SK-N-SH (cell line): ENCODE measurements around the gene NACA2. TPM values are rescaled to one million over a fixed set of nuclear protein-coding genes. Genes with fewer than 3 reads are reported as not detected.

ENCODE experiments used
- CTCF ChIA-PET: fragments of 300-600, 350-600 bp; formaldehyde crosslinking; extraction: SDS; loops from one replicate; lab custom pipeline; 2021; lab: Yijun Ruan, JAX
- POLR2A ChIA-PET: fragments of 350-600 bp; sonication (Branson Sonifier 250); formaldehyde crosslinking; extraction: SDS; loops from one replicate; lab custom pipeline; 2020; ENCODE audit warnings: antibody characterized with exemption, inconsistent platforms; lab: Yijun Ruan, JAX
- DNase-seq: peaks from one replicate; pipeline ENCODE4 v3.0.0; 2012
- H2AFZ ChIP-seq: fragments of 200-600 bp; sonication (generic); 2 replicates; pipeline ENCODE4 v1.8.1; 2016; ENCODE audit warnings: antibody characterized with exemption, mild to moderate bottlenecking, low read depth
- H3F3A ChIP-seq: fragments of 200-600 bp; sonication (generic); replicated peaks from 2 replicates; pipeline ENCODE3; 2016; ENCODE audit warnings: antibody characterized with exemption, mild to moderate bottlenecking; ENCODE audit not compliant: insufficient read depth
- H3K27ac ChIP-seq, 2 experiments: fragments of 200-500 bp in 1 of 2; fragments of 200-600 bp in 1 of 2; sonication (Bioruptor generic) in 1 of 2; sonication (generic), shearing (Covaris generic) in 1 of 2; 2 replicates each; pipeline versions ENCODE4 v1.5.1 to v1.6.1; 2014 to 2016; ENCODE audit warnings: low read depth in 2 of 2, inconsistent platforms in 1 of 2, low read length in 1 of 2, mild to moderate bottlenecking in 1 of 2, mixed read lengths in 1 of 2
- H3K27me3 ChIP-seq: fragments of 200-600 bp; sonication (generic), shearing (Covaris generic); 2 replicates; pipeline ENCODE4 v1.6.1; 2016; ENCODE audit warnings: mixed run types; ENCODE audit not compliant: insufficient read depth
- H3K36me3 ChIP-seq, 2 experiments: fragments of 200-500 bp in 1 of 2; fragments of 200-600 bp in 1 of 2; sonication (Bioruptor generic) in 1 of 2; sonication (generic) in 1 of 2; replicated peaks in 1 of 2; 2 replicates each; pipeline versions ENCODE3 to v1.5.1; 2014 to 2016; ENCODE audit warnings: low read length in 1 of 2, mild to moderate bottlenecking in 1 of 2; ENCODE audit not compliant: insufficient read depth in 2 of 2, control insufficient read depth in 1 of 2
- H3K4me1 ChIP-seq, 2 experiments: fragments of 200-500 bp in 1 of 2; fragments of 200-600 bp in 1 of 2; sonication (Bioruptor generic) in 1 of 2; sonication (generic), shearing (Covaris generic) in 1 of 2; 2 replicates each; pipeline versions ENCODE4 v1.5.1 to v1.6.1; 2014 to 2016; ENCODE audit warnings: low read depth in 1 of 2, low read length in 1 of 2, mixed run types in 1 of 2; ENCODE audit not compliant: insufficient read depth in 2 of 2, control insufficient read depth in 1 of 2
- H3K4me2 ChIP-seq: fragments of 200-600 bp; sonication (generic), shearing (Covaris generic); 2 replicates; pipeline ENCODE4 v1.6.1; 2017; ENCODE audit warnings: mixed run types
- H3K4me3 ChIP-seq, 2 experiments: fragments of 200-500 bp in 1 of 2; fragments of 200-600 bp in 1 of 2; sonication (Bioruptor generic) in 1 of 2; sonication (generic), shearing (Covaris generic) in 1 of 2; 2 replicates each; pipeline versions ENCODE4 v1.5.1 to v1.8.1; 2014 to 2016; ENCODE audit warnings: low read depth in 2 of 2, inconsistent platforms in 1 of 2, low read length in 1 of 2, mild to moderate bottlenecking in 1 of 2, mixed read lengths in 1 of 2, moderate library complexity in 1 of 2
- H3K79me2 ChIP-seq: fragments of 200-600 bp; sonication (generic); 2 replicates; pipeline ENCODE4 v1.8.1; 2017; ENCODE audit warnings: mild to moderate bottlenecking; ENCODE audit not compliant: insufficient read depth
- H3K9ac ChIP-seq: fragments of 200-600 bp; sonication (generic); 2 replicates; pipeline ENCODE4 v1.6.1; 2017; ENCODE audit warnings: mixed run types
- H3K9me2 ChIP-seq: fragments of 200-600 bp; sonication (generic); 2 replicates; pipeline ENCODE4 v1.6.1; 2017; ENCODE audit warnings: mixed run types
- H3K9me3 ChIP-seq: fragments of 200-600 bp; sonication (generic); 2 replicates; pipeline ENCODE4 v1.6.1; 2017; ENCODE audit warnings: mixed run types, mild to moderate bottlenecking, moderate library complexity
- H4K20me1 ChIP-seq: fragments of 200-600 bp; sonication (generic); 2 replicates; pipeline ENCODE4 v1.6.1; 2017; ENCODE audit warnings: mild to moderate bottlenecking, mixed run types; ENCODE audit not compliant: insufficient read depth
- CHD2 ChIP-seq: fragments of 150-350 bp; IDR thresholded peaks from 2 replicates; pipeline ENCODE4 v1.6.1; 2018; ENCODE audit warnings: low read length; ENCODE audit not compliant: partially characterized antibody
- EP300 ChIP-seq, 2 experiments: IDR thresholded peaks; 2 replicates each; pipeline versions ENCODE4 v1.4.0 to v1.6.1; 2012; ENCODE audit warnings: borderline replicate concordance in 1 of 2, low read depth in 1 of 2, low read length in 1 of 2
- FOSL2 ChIP-seq: IDR thresholded peaks from 2 replicates; pipeline ENCODE4 v1.4.0; 2012; ENCODE audit warnings: low read depth, mild to moderate bottlenecking, moderate library complexity, borderline replicate concordance
- GATA2 ChIP-seq: sonication (generic); formaldehyde crosslinking; IDR thresholded peaks from 2 replicates; pipeline ENCODE4 v1.5.0; 2020; ENCODE audit warnings: mild to moderate bottlenecking, missing genetic modification reagents
- MXI1 ChIP-seq: IDR thresholded peaks from 2 replicates; pipeline ENCODE4 v1.6.1; 2012; ENCODE audit warnings: mild to moderate bottlenecking, low read depth, low read length, improper control_type of control experiment
- NFIC ChIP-seq: IDR thresholded peaks from 2 replicates; pipeline ENCODE4 v1.4.0; 2012; ENCODE audit warnings: borderline replicate concordance
- POLR2AphosphoS5 ChIP-seq: IDR thresholded peaks from 2 replicates; pipeline ENCODE4 v1.6.1; 2012; ENCODE audit warnings: low read depth, low read length
- RCOR1 ChIP-seq: fragments of 150-350 bp; IDR thresholded peaks from 2 replicates; pipeline ENCODE4 v1.6.1; 2017; ENCODE audit warnings: antibody characterized with exemption, low read length
- RXRA ChIP-seq: IDR thresholded peaks from 2 replicates; pipeline ENCODE4 v1.4.0; 2012; ENCODE audit warnings: low read depth, mild to moderate bottlenecking, borderline replicate concordance
- SMC3 ChIP-seq: IDR thresholded peaks from 2 replicates; pipeline ENCODE4 v1.6.1; 2012; ENCODE audit warnings: low read depth, low read length, improper control_type of control experiment
- TAF1 ChIP-seq: IDR thresholded peaks from 2 replicates; pipeline ENCODE4 v1.6.1; 2012; ENCODE audit warnings: low read depth, mild to moderate bottlenecking, low read length, moderate library complexity, borderline replicate concordance
- TEAD4 ChIP-seq: IDR thresholded peaks from 2 replicates; pipeline ENCODE4 v1.4.0; 2012; ENCODE audit warnings: mild to moderate bottlenecking, borderline replicate concordance; ENCODE audit not compliant: insufficient read depth
- YY1 ChIP-seq: IDR thresholded peaks from 2 replicates; pipeline ENCODE4 v1.4.0; 2012; ENCODE audit warnings: low read depth, mild to moderate bottlenecking
- WGBS: methylation state at CpG from one replicate; pipeline ENCODE4 v1.1.6; 2017; ENCODE audit warnings: low lambda C conversion rate; 5-methylcytosine and 5-hydroxymethylcytosine counted together
- polyA plus RNA-seq, 3 experiments: library from polyadenylated mRNA; depleted of rRNA; stranded (reverse); fragments of >200 nt; gene quantifications; 2 replicates each; pipeline ENCODE4 v1.2.3, GENCODE V29; 2012
- TF ChIP-seq, protein P1 (sequence below): IDR thresholded peaks from 2 replicates; pipeline ENCODE4; 2012
- TF ChIP-seq, protein P2 (sequence below): fragments of 150-350 bp; IDR thresholded peaks from 2 replicates; pipeline ENCODE4 v1.6.1; 2017; ENCODE audit warnings: antibody characterized with exemption, low read length, low read depth, borderline replicate concordance

The NACA2 gene
- polyA plus RNA-seq, 1 of the 3 experiments (the other 2 are of a cell fraction) = not detected

- Histone ChIP-seq H3K27ac (no peak overlapping the region), H3K4me1 (no peaks in the 10 kb centered on the region; a peak in 3 of 4 replicates), H3K9me2 (no peaks in the 10 kb centered on the region), H3K4me2 (no peak overlapping the region)
- no peak for TF ChIP-seq NFIC
- TF ChIP-seq, protein P1, sequence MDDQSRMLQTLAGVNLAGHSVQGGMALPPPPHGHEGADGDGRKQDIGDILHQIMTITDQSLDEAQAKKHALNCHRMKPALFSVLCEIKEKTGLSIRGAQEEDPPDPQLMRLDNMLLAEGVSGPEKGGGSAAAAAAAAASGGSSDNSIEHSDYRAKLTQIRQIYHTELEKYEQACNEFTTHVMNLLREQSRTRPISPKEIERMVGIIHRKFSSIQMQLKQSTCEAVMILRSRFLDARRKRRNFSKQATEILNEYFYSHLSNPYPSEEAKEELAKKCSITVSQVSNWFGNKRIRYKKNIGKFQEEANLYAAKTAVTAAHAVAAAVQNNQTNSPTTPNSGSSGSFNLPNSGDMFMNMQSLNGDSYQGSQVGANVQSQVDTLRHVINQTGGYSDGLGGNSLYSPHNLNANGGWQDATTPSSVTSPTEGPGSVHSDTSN = no peak
- no peak for TF ChIP-seq YY1
- TF ChIP-seq GATA2 (CRISPR knock-in tag) = no peak
- TF ChIP-seq TEAD4 = no peak
- TF ChIP-seq RCOR1 = no peak
- no peak for TF ChIP-seq RXRA
- TF ChIP-seq, all 33 proteins: peak for 0
- peaks cover 13% of the 10 kb centered on the region for H3K9me3 ChIP-seq
- peaks cover 0 to 4% of the 10 kb centered on the region in 2 experiments for H3K36me3 ChIP-seq
- H3K4me3 ChIP-seq = no peak overlapping the region
- POLR2A ChIA-PET = no interaction called here
- H3K27me3 ChIP-seq = no peaks in the 10 kb centered on the region
- peaks cover under 1% of the 10 kb centered on the region for H3F3A ChIP-seq
- no peak for DNase-seq
- H2AFZ ChIP-seq = no peak overlapping the region
- no peaks in the 10 kb centered on the region for H4K20me1 ChIP-seq
- H3K9ac ChIP-seq = no peak overlapping the region
- CTCF ChIA-PET = interaction anchor here (0.9 kb wide), 1 partner anchor 10 kb away, joined by 3 read pairs; no protein-coding TSS in a partner anchor
- no peaks in the 10 kb centered on the region for H3K79me2 ChIP-seq
Measured at GRCh38 chr17:61614219-61614618, 23.2 kb upstream of the NACA2 start.

DNA sequence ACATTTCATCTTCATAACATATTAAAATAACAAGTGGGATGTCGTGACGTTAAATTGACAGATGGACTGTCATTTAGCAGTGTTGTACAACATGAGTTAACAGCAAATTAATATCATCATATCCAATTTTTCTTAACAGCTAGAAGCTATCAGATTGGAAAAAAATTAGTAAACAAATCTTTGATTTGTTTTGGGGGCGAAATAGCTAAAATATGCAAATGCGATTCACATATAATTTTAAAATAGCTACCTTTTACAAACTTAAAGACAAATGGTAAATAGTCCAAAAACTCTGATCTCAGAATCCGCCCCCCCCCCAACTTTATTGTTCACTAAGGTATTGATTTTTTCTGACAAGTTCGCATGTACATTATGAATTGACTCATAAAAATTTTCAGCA is 20.3 kb upstream of the NACA2 start:
- ChIA-PET CTCF (interaction anchor here (1.1 to 2.1 kb wide), 5 partner anchors 9 to 28 kb away, joined by 3 to 7 read pairs (median 3); no protein-coding TSS in a partner anchor), POLR2A (no interaction called here)
- Histone ChIP-seq H3F3A (no peaks in the 10 kb centered on the region), H3K9ac (no peak overlapping the region), H3K79me2 (no peaks in the 10 kb centered on the region), H3K4me2 (no peak overlapping the region), H3K4me1 (no peaks in the 10 kb centered on the region; a peak in 3 of 4 replicates), H3K9me2 (no peaks in the 10 kb centered on the region), H4K20me1 (no peaks in the 10 kb centered on the region), H3K27me3 (no peaks in the 10 kb centered on the region), H3K4me3 (no peak overlapping the region), H2AFZ (no peak overlapping the region), H3K36me3 (no peaks in the 10 kb centered on the region), H3K9me3 (no peaks in the 10 kb centered on the region), H3K27ac (no peak overlapping the region)
- TF ChIP-seq NFIC (no peak), POLR2AphosphoS5 (no peak), MXI1 (no peak), SMC3 (no peak), FOSL2 (no peak), CHD2 (no peak), TAF1 (no peak), EP300 (IDR thresholded peaks at IDR 0.05; ENCODE audit: borderline replicate concordance in 1 of 2, low read depth in 1 of 2, low read length in 1 of 2) (no peak), RXRA (no peak)
- TF ChIP-seq, protein P1 = no peak
- TF ChIP-seq, protein P2, sequence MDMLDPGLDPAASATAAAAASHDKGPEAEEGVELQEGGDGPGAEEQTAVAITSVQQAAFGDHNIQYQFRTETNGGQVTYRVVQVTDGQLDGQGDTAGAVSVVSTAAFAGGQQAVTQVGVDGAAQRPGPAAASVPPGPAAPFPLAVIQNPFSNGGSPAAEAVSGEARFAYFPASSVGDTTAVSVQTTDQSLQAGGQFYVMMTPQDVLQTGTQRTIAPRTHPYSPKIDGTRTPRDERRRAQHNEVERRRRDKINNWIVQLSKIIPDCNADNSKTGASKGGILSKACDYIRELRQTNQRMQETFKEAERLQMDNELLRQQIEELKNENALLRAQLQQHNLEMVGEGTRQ = no peak
- WGBS = 82% methylated on average over 6 of the region's 6 CpGs
- no peak for DNase-seq
